ENCODE data around the gene CELF2. TPM values are rescaled to one million over a fixed set of nuclear protein-coding genes. Genes with fewer than 3 reads are reported as not detected.

Gene CELF2
- total and polyA plus RNA-seq, 8 donors = 58.0 to 107 (median 65.9) TPM

DNA sequence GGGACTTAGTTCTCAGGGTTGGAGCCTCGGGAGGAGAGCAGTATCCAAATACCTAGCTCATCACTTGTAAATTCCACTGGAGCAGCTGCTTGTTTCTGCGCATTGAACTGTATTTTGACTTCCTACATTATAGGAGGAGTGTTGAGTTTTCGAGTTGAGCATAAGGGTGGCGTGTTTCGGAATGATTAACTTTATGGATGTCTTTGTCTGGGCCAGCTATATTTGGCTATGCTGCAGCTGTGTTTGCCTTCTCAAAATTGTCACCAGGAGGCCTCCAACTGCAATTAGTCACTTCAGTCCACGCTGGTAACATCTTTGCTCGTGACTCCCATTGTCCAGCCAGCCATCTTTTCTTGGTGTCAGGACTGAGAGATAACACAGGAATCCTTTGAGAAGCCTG lies 9.1 kb downstream of the CELF2 start:
- DNase-seq (no peak), ATAC-seq (no peak)
- Histone ChIP-seq H3K27me3 (peaks cover 0 to 9% of the 10 kb centered on the region in 2 donors), H3K4me1 (no peaks in the 10 kb centered on the region), H3K4me3 (no peak overlapping the region), H3K27ac (no peak overlapping the region), H3K9me3 (no peaks in the 10 kb centered on the region), H3K36me3 (no peaks in the 10 kb centered on the region)
- TF ChIP-seq, protein P1, sequence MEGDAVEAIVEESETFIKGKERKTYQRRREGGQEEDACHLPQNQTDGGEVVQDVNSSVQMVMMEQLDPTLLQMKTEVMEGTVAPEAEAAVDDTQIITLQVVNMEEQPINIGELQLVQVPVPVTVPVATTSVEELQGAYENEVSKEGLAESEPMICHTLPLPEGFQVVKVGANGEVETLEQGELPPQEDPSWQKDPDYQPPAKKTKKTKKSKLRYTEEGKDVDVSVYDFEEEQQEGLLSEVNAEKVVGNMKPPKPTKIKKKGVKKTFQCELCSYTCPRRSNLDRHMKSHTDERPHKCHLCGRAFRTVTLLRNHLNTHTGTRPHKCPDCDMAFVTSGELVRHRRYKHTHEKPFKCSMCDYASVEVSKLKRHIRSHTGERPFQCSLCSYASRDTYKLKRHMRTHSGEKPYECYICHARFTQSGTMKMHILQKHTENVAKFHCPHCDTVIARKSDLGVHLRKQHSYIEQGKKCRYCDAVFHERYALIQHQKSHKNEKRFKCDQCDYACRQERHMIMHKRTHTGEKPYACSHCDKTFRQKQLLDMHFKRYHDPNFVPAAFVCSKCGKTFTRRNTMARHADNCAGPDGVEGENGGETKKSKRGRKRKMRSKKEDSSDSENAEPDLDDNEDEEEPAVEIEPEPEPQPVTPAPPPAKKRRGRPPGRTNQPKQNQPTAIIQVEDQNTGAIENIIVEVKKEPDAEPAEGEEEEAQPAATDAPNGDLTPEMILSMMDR (IDR thresholded peaks at IDR 0.05) = no peak
- intact Hi-C loops (cut with DNase I) = no loop called here

DNA sequence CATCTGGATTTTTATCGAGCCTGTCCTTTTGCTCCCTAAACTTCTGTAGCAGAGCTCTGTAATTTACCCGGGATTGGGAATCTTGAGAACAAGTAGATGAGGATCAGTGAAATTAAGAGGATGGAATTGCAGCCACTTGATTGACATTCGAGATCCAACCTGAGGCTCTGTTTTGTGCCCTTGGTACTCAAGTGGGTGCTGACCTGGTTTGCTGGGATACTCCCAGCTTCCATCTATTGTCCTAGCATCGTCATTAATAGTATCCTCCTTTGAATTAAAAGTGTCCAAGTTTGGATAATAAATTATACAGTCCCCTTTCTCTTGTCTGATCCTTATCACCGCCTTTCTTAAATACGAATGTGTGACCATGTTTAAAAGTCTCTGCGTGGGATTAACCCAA lies 17.1 kb downstream of the CELF2 start:
- H3K27ac ChIP-seq = no peak overlapping the region
- H3K4me1 ChIP-seq = peaks cover 14 to 24% of the 10 kb centered on the region in 2 donors
- H3K9me3 ChIP-seq = no peaks in the 10 kb centered on the region
- H3K4me3 ChIP-seq = no peak overlapping the region
- DNase-seq (no peak), ATAC-seq (no peak)
- H3K36me3 ChIP-seq = no peaks in the 10 kb centered on the region
- no peaks in the 10 kb centered on the region for H3K27me3 ChIP-seq
- TF ChIP-seq, protein P1 (IDR thresholded peaks at IDR 0.05) = no peak
- intact Hi-C loops (cut with DNase I) = no loop called here

DNA sequence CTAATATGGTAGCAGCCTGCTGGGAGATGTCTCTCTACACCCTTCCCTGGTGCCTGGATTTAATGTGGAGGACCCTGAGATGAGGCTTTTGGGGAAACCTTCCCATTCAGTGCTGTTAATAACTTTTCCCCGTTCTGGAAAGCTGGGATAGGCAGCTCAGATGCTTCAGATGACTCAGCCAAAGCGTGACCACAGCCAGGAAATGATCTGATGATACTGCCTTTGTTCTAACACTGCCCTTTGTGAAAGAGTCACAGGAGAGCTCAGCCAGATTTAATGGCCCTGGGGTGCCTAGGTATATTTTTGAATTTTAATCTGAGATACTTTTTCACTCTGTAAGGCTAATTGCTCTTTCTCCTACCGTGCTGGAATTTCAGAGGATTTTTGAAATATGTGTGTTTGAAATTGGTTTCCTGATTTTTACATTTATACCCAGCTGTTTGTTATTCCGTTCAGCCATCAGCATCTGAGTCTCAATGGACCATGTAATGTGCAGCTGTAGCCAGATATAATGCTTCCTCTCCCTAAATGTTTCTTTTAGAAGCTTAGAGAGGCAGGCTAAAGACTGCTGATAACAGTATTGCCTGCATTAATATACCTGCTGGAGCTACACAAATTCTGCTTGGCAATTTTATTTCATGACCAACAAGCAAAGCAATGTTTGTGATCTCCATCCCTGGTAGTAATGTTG lies 17.8 kb downstream of the CELF2 start:
- TF ChIP-seq, protein P1 (IDR thresholded peaks at IDR 0.05) = no peak
- Histone ChIP-seq H3K4me1 (peaks cover 14 to 24% of the 10 kb centered on the region in 2 donors), H3K36me3 (no peaks in the 10 kb centered on the region), H3K4me3 (no peak overlapping the region), H3K27ac (peak overlapping the region in 1 of 2 donors; percentile 13), H3K27me3 (no peaks in the 10 kb centered on the region), H3K9me3 (no peaks in the 10 kb centered on the region)
- intact Hi-C loops (cut with DNase I) = no loop called here
- DNase-seq (no peak), ATAC-seq (peak; percentile 78)

DNA sequence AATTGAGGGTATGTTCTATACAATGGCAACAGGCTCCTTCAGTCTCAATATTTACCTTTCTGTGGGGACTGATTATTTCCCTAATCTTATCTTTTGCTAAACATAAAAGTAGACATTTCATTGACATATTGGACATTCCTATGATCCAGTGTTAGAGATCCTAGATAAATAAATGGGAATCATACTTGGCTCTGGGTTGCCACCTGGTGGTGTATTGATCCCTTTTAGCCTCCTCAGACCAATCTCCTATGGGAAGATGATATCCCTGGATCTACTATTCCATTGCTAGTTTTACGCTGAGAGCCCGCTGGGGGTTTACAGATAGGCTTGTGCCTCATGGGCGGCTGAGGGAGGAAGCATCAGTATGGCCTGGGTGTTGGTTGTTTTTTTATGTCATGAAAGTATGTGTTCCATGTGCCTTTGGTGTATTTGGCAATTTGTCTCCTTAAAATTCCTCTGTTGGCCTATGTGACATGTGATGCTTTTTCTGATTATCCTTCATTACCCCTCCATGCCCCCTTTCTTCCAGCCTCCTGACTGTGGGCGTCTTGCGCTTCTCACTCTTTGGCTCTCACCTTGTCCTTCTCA lies 18.8 kb downstream of the CELF2 start:
- Histone ChIP-seq H3K36me3 (no peaks in the 10 kb centered on the region), H3K27me3 (no peaks in the 10 kb centered on the region), H3K4me1 (peaks cover 14 to 24% of the 10 kb centered on the region in 2 donors), H3K4me3 (no peak overlapping the region), H3K9me3 (no peaks in the 10 kb centered on the region), H3K27ac (no peak overlapping the region)
- ATAC-seq (peak; percentile 75), DNase-seq (peak in 1 of 4 donors; percentile 51)
- TF ChIP-seq, protein P1 (IDR thresholded peaks at IDR 0.05) = peak in 1 of 2 donors; percentile 39
- intact Hi-C loops (cut with DNase I) = no loop called here

DNA sequence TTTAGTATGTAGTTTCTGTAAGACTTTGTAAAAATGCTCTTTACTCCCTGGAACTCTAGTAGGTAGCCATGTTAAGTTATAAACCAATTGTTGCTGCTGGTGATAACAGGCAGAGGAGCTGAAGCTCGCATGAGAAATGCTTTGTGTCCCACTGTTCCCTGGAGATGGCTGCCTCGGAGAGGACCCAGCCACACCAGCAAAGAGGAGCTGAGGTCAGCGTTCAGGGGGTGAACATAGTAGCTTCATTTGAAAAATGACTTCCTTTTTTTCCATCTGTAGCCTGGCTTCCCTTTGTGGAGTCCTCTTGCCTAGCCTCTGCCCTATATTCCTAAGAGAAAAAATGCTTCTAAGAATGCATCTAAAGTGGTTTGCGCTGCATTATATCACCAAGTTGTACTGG lies 20.3 kb downstream of the CELF2 start:
- no peak overlapping the region for H3K27ac ChIP-seq
- ATAC-seq (no peak), DNase-seq (no peak)
- intact Hi-C loops (cut with DNase I) = no loop called here
- H3K9me3 ChIP-seq = no peaks in the 10 kb centered on the region
- H3K4me3 ChIP-seq = no peak overlapping the region
- H3K27me3 ChIP-seq = no peaks in the 10 kb centered on the region
- no peaks in the 10 kb centered on the region for H3K36me3 ChIP-seq
- peaks cover 14 to 24% of the 10 kb centered on the region in 2 donors for H3K4me1 ChIP-seq
- TF ChIP-seq, protein P1 (IDR thresholded peaks at IDR 0.05) = no peak

Data from left lung (tissue), 10 donors.